HEK293 (cell line): ENCODE results near the gene CCDC88C.

Experiments used
- ATF2 ChIP-seq: fragments of 450-650 bp; formaldehyde crosslinking; IDR thresholded peaks from 2 replicates; pipeline ENCODE4 v1.5.1; 2016; ENCODE audit warnings: missing biosample characterization, missing genetic modification characterization, low read depth
- CTCF ChIP-seq: fragments of 450-650 bp; formaldehyde crosslinking; IDR thresholded peaks from 2 replicates; pipeline ENCODE4 v1.5.1; 2016; ENCODE audit warnings: missing biosample characterization, missing genetic modification characterization
- HOXA7 ChIP-seq: sonication (generic); formaldehyde crosslinking; IDR thresholded peaks from 2 replicates; pipeline ENCODE4 v1.8.1; 2022; ENCODE audit warnings: missing genetic modification reagents, borderline replicate concordance
- REST ChIP-seq: fragments of 450-650 bp; formaldehyde crosslinking; IDR thresholded peaks from 2 replicates; pipeline ENCODE4 v1.5.1; 2016; ENCODE audit warnings: missing biosample characterization, missing genetic modification characterization
- ZFP41 ChIP-seq: fragments of 450-650 bp; formaldehyde crosslinking; IDR thresholded peaks from 2 replicates; pipeline ENCODE4 v1.5.1; 2016; ENCODE audit warnings: missing biosample characterization, missing genetic modification characterization, borderline replicate concordance
- ZNF114 ChIP-seq: fragments of 450-650 bp; formaldehyde crosslinking; IDR thresholded peaks from 2 replicates; pipeline ENCODE4 v1.5.0; 2017; ENCODE audit warnings: missing biosample characterization, missing genetic modification characterization
- ZNF157 ChIP-seq: fragments of 450-650 bp; formaldehyde crosslinking; IDR thresholded peaks from 2 replicates; pipeline ENCODE4 v1.5.1; 2016; ENCODE audit warnings: missing biosample characterization, missing genetic modification characterization
- ZNF24 ChIP-seq: fragments of 450-650 bp; formaldehyde crosslinking; IDR thresholded peaks from 2 replicates; pipeline ENCODE4 v1.5.1; 2016; ENCODE audit warnings: missing biosample characterization, missing genetic modification characterization
- TF ChIP-seq, protein P1 (sequence below): fragments of 450-650 bp; IDR thresholded peaks from 2 replicates; pipeline ENCODE4 v1.5.1; 2018; ENCODE audit warnings: missing biosample characterization, mild to moderate bottlenecking, missing genetic modification characterization

- TF ChIP-seq ZNF157 (tag by site-specific recombination) (no peak), ZFP41 (tag by site-specific recombination) (no peak), ATF2 (tag by site-specific recombination) (no peak), REST (tag by site-specific recombination) (no peak), ZNF114 (tag by site-specific recombination) (no peak), CTCF (tag by site-specific recombination) (no peak), ZNF24 (tag by site-specific recombination) (no peak), HOXA7 (CRISPR knock-in tag) (no peak)
- TF ChIP-seq, protein P1, sequence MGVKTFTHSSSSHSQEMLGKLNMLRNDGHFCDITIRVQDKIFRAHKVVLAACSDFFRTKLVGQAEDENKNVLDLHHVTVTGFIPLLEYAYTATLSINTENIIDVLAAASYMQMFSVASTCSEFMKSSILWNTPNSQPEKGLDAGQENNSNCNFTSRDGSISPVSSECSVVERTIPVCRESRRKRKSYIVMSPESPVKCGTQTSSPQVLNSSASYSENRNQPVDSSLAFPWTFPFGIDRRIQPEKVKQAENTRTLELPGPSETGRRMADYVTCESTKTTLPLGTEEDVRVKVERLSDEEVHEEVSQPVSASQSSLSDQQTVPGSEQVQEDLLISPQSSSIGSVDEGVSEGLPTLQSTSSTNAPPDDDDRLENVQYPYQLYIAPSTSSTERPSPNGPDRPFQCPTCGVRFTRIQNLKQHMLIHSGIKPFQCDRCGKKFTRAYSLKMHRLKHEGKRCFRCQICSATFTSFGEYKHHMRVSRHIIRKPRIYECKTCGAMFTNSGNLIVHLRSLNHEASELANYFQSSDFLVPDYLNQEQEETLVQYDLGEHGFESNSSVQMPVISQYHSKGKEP, result no peak
These were observed 124.3 kb downstream of the CCDC88C start for GRCh38 chr14:91293281-91293680.
